Ovary (tissue), 10 donors: Measurements from ENCODE around the gene MSH6. TPM values are rescaled to one million over a fixed set of nuclear protein-coding genes. Genes with fewer than 3 reads are reported as not detected.

Experiments
- DNase-seq, 5 donors: peaks; one replicate each; pipeline ENCODE4 v3.0.0-alpha.2; 2019 to 2020
- H3K27ac ChIP-seq, 2 donors: fragments of 200-600 bp; one replicate each; pipeline versions ENCODE4 v1.5.1 to v1.8.0; 2019 to 2022
- H3K27me3 ChIP-seq: fragments of 200-600 bp; one replicate; pipeline ENCODE4 v1.8.0; 2022
- H3K36me3 ChIP-seq: fragments of 200-600 bp; sonication (generic); one replicate; pipeline ENCODE4 v1.5.1; 2019
- H3K4me1 ChIP-seq: one replicate; pipeline ENCODE4 v1.8.1; 2013; ENCODE audit warnings: mild to moderate bottlenecking, moderate library complexity; ENCODE audit not compliant: insufficient read depth
- H3K4me3 ChIP-seq: fragments of 200-600 bp; sonication (generic); one replicate; pipeline ENCODE4 v1.5.1; 2017
- H3K9me3 ChIP-seq, 2 donors: fragments of 200-600 bp in 1 of 2; sonication (generic) in 1 of 2; one replicate each; pipeline versions ENCODE4 v1.5.1 to v1.8.1; 2013 to 2019; ENCODE audit warnings: mild to moderate bottlenecking in 1 of 2, moderate library complexity in 1 of 2
- CTCF ChIP-seq, 3 donors: fragments of 450-650 bp in 2 of 3; fragments of 200-600 bp in 1 of 3; IDR thresholded peaks; one replicate each; pipeline versions ENCODE4 v1.5.1 to v1.8.0; 2016 to 2022; ENCODE audit warnings: antibody characterized with exemption in 3 of 3, mild to moderate bottlenecking in 1 of 3
- EP300 ChIP-seq: sonication (generic); formaldehyde crosslinking; IDR thresholded peaks from one replicate; pipeline ENCODE4 v1.6.1; 2017; ENCODE audit warnings: antibody characterized with exemption
- POLR2A ChIP-seq: fragments of 450-650 bp; IDR thresholded peaks from one replicate; pipeline ENCODE4 v1.6.1; 2017; ENCODE audit warnings: antibody characterized with exemption, mild to moderate bottlenecking, moderate library complexity
- WGBS, 3 donors: extraction: QIAGEN DNeasy Blood & Tissue Kit in 1 of 3; methylation state at CpG; one replicate each; pipeline versions ENCODE4 v1.1.5 to v1.1.7; 2013 to 2017; 5-methylcytosine and 5-hydroxymethylcytosine counted together
- intact Hi-C, 4 donors: fragments of 100-400 bp; cut with DNase I; formaldehyde crosslinking; loops; one replicate each; pipeline versions ENCODE4 v1.11.0 to v1.15.1; 2022 to 2023
- long read RNA-seq, 3 donors: library from polyadenylated mRNA in 2 of 3; unstranded in 2 of 3; transcript quantifications; one replicate each; pipeline ENCODE4 v2.0.0 and lab custom pipeline, GENCODE V29; 2021 to 2026
- polyA plus RNA-seq, 2 donors: library from polyadenylated mRNA; stranded (reverse); fragments of 200-250 nt in 1 of 2; fragments of 350-450 nt in 1 of 2; fragmentation: Illumina TruSeq in 1 of 2; extraction: RNeasy Lipid Tissue Mini Kit (QIAGEN cat#74804) in 1 of 2; gene quantifications; one replicate each; pipeline ENCODE4 v1.2.3, GENCODE V29; 2013 to 2014
- total RNA-seq, 7 donors: library from RNA; depleted of rRNA in 2 of 7; stranded (reverse); fragments of >200 nt in 2 of 7; fragmentation: NEBNext Ultra II Directional in 3 of 7; extraction: Animal tissue kit (Norgen Biotek cat#: 25700) in 3 of 7; gene quantifications; one replicate each; pipeline versions ENCODE4 v1.1.0 to v1.2.4, GENCODE V29; 2016 to 2023
- donor health status: DM: no; HTN: no; CAD: no; lungs with moderate emphysema.
- donor health status: DM: no; HTN: no; CAD: no.
- donor health status: Bipolar disorder and iron deficiency.
- donor health status: DM: yes; HTN: yes; CAD: no.
- donor health status: DM: no; HTN: no; CAD: no.
- donor health status: DM: yes; HTN: yes; CAD: no.

Gene MSH6
- total RNA-seq (100 to 1,000 TPM in 2 of 7 donors, 10 to 100 TPM in 5; 61.9 to 134 (median 87.0) TPM), polyA plus RNA-seq (10 to 100 TPM; 50.1 to 66.0 TPM)
- long read RNA-seq, donor 1, full-length matches to known transcripts: 1 of 26 reads
- long read RNA-seq, donor 1, partial matches to known transcripts: 20 of 26 reads
- long read RNA-seq, donor 1, other reads (novel, unspliced or antisense): 5 of 26 reads
- long read RNA-seq, donor 2, full-length matches to known transcripts: 22 of 220 reads
- long read RNA-seq, donor 2, partial matches to known transcripts: 192 of 220 reads
- long read RNA-seq, donor 2, other reads (novel, unspliced or antisense): 6 of 220 reads
- long read RNA-seq, donor 3, full-length matches to known transcripts: 72 of 106 reads
- long read RNA-seq, donor 3, partial matches to known transcripts: 20 of 106 reads
- long read RNA-seq, donor 3, other reads (novel, unspliced or antisense): 14 of 106 reads

DNA sequence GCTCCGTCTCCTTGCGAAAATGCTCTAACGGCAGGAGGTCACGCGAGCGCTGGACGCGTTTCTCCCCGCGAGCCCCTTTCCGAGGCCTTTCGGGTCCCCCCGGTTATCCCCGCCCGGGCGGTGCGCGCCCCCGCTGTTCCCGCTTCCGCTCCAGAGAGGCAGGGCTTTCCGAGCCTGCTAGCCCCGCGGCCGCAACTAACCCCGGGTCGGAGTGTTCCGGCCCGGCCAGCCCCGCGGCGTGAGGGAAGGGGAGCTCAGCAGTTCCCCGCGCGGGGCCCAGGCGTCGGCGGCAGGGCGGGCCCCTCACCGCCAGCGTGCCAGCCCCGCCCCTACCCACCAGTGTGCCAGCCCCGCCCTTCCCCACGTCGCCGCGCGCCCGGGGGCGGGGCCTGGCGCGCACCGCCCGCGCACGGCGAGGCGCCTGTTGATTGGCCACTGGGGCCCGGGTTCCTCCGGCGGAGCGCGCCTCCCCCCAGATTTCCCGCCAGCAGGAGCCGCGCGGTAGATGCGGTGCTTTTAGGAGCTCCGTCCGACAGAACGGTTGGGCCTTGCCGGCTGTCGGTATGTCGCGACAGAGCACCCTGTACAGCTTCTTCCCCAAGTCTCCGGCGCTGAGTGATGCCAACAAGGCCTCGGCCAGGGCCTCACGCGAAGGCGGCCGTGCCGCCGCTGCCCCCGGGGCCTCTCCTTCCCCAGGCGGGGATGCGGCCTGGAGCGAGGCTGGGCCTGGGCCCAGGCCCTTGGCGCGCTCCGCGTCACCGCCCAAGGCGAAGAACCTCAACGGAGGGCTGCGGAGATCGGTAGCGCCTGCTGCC is at the start of gene MSH6:
Gene MSH6 (plus strand): TSS at position 475 of the 815 bp plus-strand sequence. CDS start 89 bp downstream, at position 564.
- intact Hi-C loops: loop anchor here in 3 of 4 donors (2.0 to 5.0 kb wide), 2 partner anchors 122 to 124 kb away; partner anchors contain the start of gene FBXO11 (in 2 of the 3)

DNA sequence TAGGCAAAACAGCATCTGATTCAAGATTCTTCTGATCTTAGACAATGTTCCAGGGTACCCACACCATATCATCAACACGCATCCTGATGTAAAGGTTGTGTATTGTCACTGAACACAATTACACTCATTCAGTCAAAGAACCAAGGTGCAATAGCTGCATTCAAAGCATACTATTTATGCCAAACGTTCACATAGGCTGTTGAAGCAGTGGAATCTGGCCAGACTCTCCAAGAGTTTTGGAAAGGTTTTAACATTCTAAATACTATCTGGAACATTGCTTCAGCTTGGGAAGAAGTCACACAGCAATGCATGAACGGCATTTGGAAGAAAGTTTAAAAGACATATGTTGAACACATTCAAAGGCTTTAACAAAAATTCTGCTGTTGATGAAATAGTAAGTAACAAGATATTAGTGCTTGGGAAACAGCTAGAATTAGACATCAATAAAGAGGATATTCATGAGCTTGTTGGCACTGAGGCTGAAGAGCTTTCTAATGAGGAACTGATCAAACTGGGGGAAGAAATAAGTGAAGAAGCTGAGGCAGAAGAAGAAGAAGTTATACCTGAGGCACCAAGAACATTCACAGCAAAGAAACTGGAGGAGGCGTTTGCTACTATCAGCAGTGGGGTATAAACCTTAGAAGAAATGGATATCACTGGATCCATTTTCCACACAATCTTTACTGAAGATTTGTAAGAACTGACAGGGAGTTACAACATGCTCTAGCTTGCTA is 47.6 kb upstream of the MSH6 start:
- Histone ChIP-seq H3K4me3 (no peak overlapping the region), H3K27me3 (no peaks in the 10 kb centered on the region), H3K4me1 (no peaks in the 10 kb centered on the region), H3K27ac (no peak overlapping the region), H3K36me3 (no peaks in the 10 kb centered on the region), H3K9me3 (no peaks in the 10 kb centered on the region)
- no peak for DNase-seq
- intact Hi-C loops: no loop called here
- no peak for TF ChIP-seq POLR2A
- no peak for TF ChIP-seq CTCF (IDR thresholded peaks at IDR 0.05)
- no peak for TF ChIP-seq EP300
- 46 to 57% (median 46%) methylated on average over 4 of the region's 4 CpGs for WGBS, 3 donors

More for the DNA sequence above, at the start of gene MSH6:
- peak; percentile 87 to 94 (median 92) for DNase-seq
- Histone ChIP-seq H3K4me3 (peak within 1 kb of the TSS; percentile 74), H3K36me3 (no peaks in the 10 kb centered on the region), H3K27me3 (no peaks in the 10 kb centered on the region), H3K4me1 (peaks cover 8% of the 10 kb centered on the region), H3K27ac (peak within 1 kb of the TSS; percentile 92 to 93), H3K9me3 (no peaks in the 10 kb centered on the region)
- 0 to 1% (median 0%) methylated on average over 58 to 98 of the region's 98 CpGs for WGBS, 3 donors
- TF ChIP-seq CTCF (IDR thresholded peaks at IDR 0.05) (no peak), EP300 (no peak), POLR2A (peak; percentile 94)

DNA sequence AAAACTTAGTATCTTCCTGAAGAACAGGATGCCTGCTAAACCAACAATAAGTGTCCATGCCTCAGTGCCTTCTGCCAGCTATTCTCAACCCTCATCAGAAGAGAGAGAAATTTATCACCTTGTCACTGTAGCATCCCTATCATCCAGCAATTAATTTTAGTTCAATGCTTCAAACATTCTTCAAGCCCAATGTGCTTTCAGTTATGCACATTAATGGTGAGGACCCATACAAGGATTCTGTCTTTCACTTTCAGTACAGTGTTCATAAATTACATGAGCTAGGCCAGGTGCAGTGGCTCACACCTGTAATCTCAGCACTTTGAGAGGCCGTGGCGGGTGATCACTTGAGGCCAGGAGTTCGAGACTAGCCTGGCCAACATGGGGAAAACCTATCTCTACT is 47.0 kb upstream of the MSH6 start:
- TF ChIP-seq EP300 (no peak), POLR2A (no peak), CTCF (IDR thresholded peaks at IDR 0.05) (no peak)
- Histone ChIP-seq H3K4me3 (no peak overlapping the region), H3K27ac (no peak overlapping the region), H3K4me1 (no peaks in the 10 kb centered on the region), H3K36me3 (no peaks in the 10 kb centered on the region), H3K27me3 (no peaks in the 10 kb centered on the region), H3K9me3 (no peaks in the 10 kb centered on the region)
- WGBS, 3 donors: 94 to 98% (median 96%) methylated on average over 3 of the region's 3 CpGs
- DNase-seq: no peak
- intact Hi-C loops: no loop called here
